ENCODE results near the gene VSIG4.

DNA sequence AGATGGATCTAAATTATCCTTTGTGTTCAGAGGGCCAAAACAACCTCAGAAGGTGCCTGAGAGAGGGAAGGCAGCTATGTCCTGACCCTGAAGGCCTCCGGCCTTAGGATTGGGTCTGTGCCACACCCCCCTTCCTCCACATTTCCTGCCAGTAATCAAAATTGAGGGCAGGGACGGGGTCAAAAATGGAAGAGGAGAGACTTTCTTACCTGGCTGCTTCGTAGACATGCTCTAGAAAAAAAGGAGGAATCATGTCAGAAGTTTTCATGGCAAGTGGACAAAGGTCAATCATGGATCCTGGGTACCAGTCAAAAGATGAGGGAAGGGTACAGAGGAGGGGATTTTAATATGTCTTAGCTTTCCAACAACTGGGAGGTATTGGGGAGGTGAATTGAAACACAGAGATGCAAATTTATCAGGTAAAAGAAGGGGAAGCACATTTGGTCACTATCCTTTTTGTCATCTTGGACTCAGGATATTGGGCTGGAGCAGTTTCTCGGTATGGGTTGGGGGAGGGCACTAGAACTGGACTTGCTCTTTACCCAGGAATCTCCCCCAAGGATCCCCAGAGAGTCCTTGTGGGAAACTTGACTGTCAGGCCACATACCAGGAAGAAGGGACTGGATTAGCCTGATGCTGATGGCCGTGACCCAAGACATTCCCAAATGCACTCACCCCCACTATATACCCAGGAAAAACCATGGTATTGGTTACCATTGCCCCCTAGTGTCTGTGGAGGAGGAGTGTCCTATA, 17.1 kb downstream of the VSIG4 start:
- TF ChIP-seq, protein P1, sequence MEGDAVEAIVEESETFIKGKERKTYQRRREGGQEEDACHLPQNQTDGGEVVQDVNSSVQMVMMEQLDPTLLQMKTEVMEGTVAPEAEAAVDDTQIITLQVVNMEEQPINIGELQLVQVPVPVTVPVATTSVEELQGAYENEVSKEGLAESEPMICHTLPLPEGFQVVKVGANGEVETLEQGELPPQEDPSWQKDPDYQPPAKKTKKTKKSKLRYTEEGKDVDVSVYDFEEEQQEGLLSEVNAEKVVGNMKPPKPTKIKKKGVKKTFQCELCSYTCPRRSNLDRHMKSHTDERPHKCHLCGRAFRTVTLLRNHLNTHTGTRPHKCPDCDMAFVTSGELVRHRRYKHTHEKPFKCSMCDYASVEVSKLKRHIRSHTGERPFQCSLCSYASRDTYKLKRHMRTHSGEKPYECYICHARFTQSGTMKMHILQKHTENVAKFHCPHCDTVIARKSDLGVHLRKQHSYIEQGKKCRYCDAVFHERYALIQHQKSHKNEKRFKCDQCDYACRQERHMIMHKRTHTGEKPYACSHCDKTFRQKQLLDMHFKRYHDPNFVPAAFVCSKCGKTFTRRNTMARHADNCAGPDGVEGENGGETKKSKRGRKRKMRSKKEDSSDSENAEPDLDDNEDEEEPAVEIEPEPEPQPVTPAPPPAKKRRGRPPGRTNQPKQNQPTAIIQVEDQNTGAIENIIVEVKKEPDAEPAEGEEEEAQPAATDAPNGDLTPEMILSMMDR (conservative IDR thresholded peaks at IDR 0.05; ENCODE audit: low read length) = peak; percentile 59; the same call in 1 of the 2 replicates
- TF ChIP-seq EZH2phosphoT487 (IDR thresholded peaks at IDR 0.05; ENCODE audit: borderline replicate concordance) = no peak

All from Loucy (cell line).